ENCODE results near the gene RCCD1. TPM values are rescaled to one million over a fixed set of nuclear protein-coding genes. Genes with fewer than 3 reads are reported as not detected.
"Not testable (repeated sequence)": the region's sequence is repeated elsewhere in the genome, so short reads cannot be mapped to it uniquely, and the experiment has no call there.

Gene RCCD1
- total RNA-seq, 1 experiment from 2014 or later = 13.0 TPM

GRCh38 chr15:90918034-90918788, 36.5 kb upstream of the RCCD1 start:
- DNase-seq (ENCODE audit: low read depth) = no peak

GRCh38 chr15:90918835-90919234, 35.8 kb upstream of the RCCD1 start:
- no peak for DNase-seq (ENCODE audit: low read depth)

GRCh38 chr15:90921887-90922286, 32.8 kb upstream of the RCCD1 start:
- DNase-seq (ENCODE audit: low read depth) = no peak

- not testable (repeated sequence) for DNase-seq (ENCODE audit: low read depth)
Observed at GRCh38 chr15:90922712-90923322, 31.9 kb upstream of the RCCD1 start.

- DNase-seq (ENCODE audit: low read depth) = no peak
Observed at GRCh38 chr15:90924375-90924774, 30.3 kb upstream of the RCCD1 start.

GRCh38 chr15:90926766-90927165, 27.9 kb upstream of the RCCD1 start:
- not testable (repeated sequence) for DNase-seq (ENCODE audit: low read depth)

GRCh38 chr15:90928106-90928505, 26.6 kb upstream of the RCCD1 start:
- not testable (repeated sequence) for DNase-seq (ENCODE audit: low read depth)

GRCh38 chr15:90929246-90930019, 25.3 kb upstream of the RCCD1 start:
- no peak for DNase-seq (ENCODE audit: low read depth)

- DNase-seq (ENCODE audit: low read depth) = peak; percentile 27
Observed at GRCh38 chr15:90930861-90931574, 23.7 kb upstream of the RCCD1 start.

GRCh38 chr15:90931575-90931827, 23.2 kb upstream of the RCCD1 start:
- DNase-seq (ENCODE audit: low read depth) = no peak

- peak; percentile 87 for DNase-seq (ENCODE audit: low read depth)
Observed at GRCh38 chr15:90931828-90932659, 22.6 kb upstream of the RCCD1 start, which contains the start of gene HDDC3. HDDC3 (minus strand) TSS chr15:90932549; CDS start chr15:90932540, 9 bp downstream.

GRCh38 chr15:90932660-90932991, 22.1 kb upstream of the RCCD1 start:
- no peak for DNase-seq (ENCODE audit: low read depth)

- DNase-seq (ENCODE audit: low read depth) = no peak
Observed at GRCh38 chr15:90933301-90933700, 21.4 kb upstream of the RCCD1 start.

GRCh38 chr15:90934256-90934948, 20.3 kb upstream of the RCCD1 start:
- DNase-seq (ENCODE audit: low read depth) = peak; percentile 80

GRCh38 chr15:90934949-90935751, 19.5 kb upstream of the RCCD1 start, which contains the start of gene UNC45A:
UNC45A (plus strand) TSS chr15:90935285; CDS start chr15:90935325, 40 bp downstream.
- DNase-seq (ENCODE audit: low read depth) = peak; percentile 82

- no peak for DNase-seq (ENCODE audit: low read depth)
Observed at GRCh38 chr15:90936823-90937222, 17.9 kb upstream of the RCCD1 start.

GRCh38 chr15:90938261-90938660, 16.4 kb upstream of the RCCD1 start:
- DNase-seq (ENCODE audit: low read depth) = no peak

GRCh38 chr15:90939756-90940155, 14.9 kb upstream of the RCCD1 start:
- DNase-seq (ENCODE audit: low read depth) = no peak

- DNase-seq (ENCODE audit: low read depth) = no peak
Observed at GRCh38 chr15:90941038-90941437, 13.6 kb upstream of the RCCD1 start.

Measured in M059J (cell line).